Esophagus squamous epithelium (tissue), 5 donors: ENCODE results near the gene TOX2. TPM values are rescaled to one million over a fixed set of nuclear protein-coding genes. Genes with fewer than 3 reads are reported as not detected.

Experiments used
- DNase-seq: peaks from one replicate; lab custom pipeline; 2025; lab: John Stamatoyannopoulos, UW
- H3K27ac ChIP-seq, 4 donors: fragments of 200-600 bp; sonication (generic); one replicate each; pipeline ENCODE4 v1.5.1; 2016 to 2019; ENCODE audit warnings: mild to moderate bottlenecking in 1 of 4
- H3K27me3 ChIP-seq, 4 donors: fragments of 200-600 bp; sonication (generic); 1 replicate in 3 of 4; 2 replicates in 1 of 4; pipeline versions ENCODE4 v1.5.1 to v1.6.0; 2017 to 2021; ENCODE audit warnings: antibody characterized with exemption in 1 of 4
- H3K36me3 ChIP-seq, 3 donors: fragments of 200-600 bp; sonication (generic); one replicate each; pipeline ENCODE4 v1.5.1; 2016 to 2019
- H3K4me1 ChIP-seq, 3 donors: fragments of 200-600 bp; sonication (generic); one replicate each; pipeline ENCODE4 v1.5.1; 2017 to 2019
- H3K4me3 ChIP-seq, 4 donors: fragments of 200-600 bp; sonication (generic); 1 replicate in 3 of 4; 2 replicates in 1 of 4; pipeline ENCODE4 v1.5.1; 2016 to 2019; ENCODE audit warnings: mild to moderate bottlenecking in 2 of 4, moderate library complexity in 1 of 4
- H3K9me3 ChIP-seq, 3 donors: fragments of 200-600 bp; sonication (generic); one replicate each; pipeline ENCODE4 v1.5.1; 2016 to 2019
- CTCF ChIP-seq, 6 experiments: fragments of 450-650 bp in 4 of 6; fragments of 200-600 bp in 2 of 6; sonication (generic) in 2 of 6; IDR thresholded peaks; one replicate each; pipeline ENCODE4 v1.5.1; 2016 to 2019; ENCODE audit warnings: antibody characterized with exemption in 6 of 6, mild to moderate bottlenecking in 4 of 6, moderate library complexity in 4 of 6
- POLR2A ChIP-seq, 4 donors: fragments of 450-650 bp; IDR thresholded peaks; one replicate each; pipeline ENCODE4 v1.6.1; 2017; ENCODE audit warnings: antibody characterized with exemption in 4 of 4, mild to moderate bottlenecking in 4 of 4, moderate library complexity in 3 of 4
- WGBS, 2 donors: methylation state at CpG; one replicate each; pipeline ENCODE4 v1.1.5; 2018; 5-methylcytosine and 5-hydroxymethylcytosine counted together
- intact Hi-C: fragments of 100-400 bp; cut with DNase I; formaldehyde crosslinking; loops from one replicate; pipeline ENCODE4 v1.15.0; 2022
- total RNA-seq, 4 donors: library from RNA; depleted of rRNA; stranded (reverse); fragments of >200 nt; gene quantifications; one replicate each; pipeline ENCODE4 v1.1.0, GENCODE V29; 2016
- donor health status: DM: yes; HTN: yes; CAD: no.

Gene TOX2
- total RNA-seq, 4 donors from 2014 or later = 0.99 to 22.9 (median 3.1) TPM

GRCh38 chr20:44024820-44025580 is 110.3 kb downstream of the TOX2 start:
- Histone ChIP-seq H3K36me3 (no peaks in the 10 kb centered on the region), H3K4me1 (peaks cover 0 to 12% (median 2%) of the 10 kb centered on the region in 3 donors), H3K27ac (no peak overlapping the region), H3K4me3 (no peak overlapping the region), H3K27me3 (peaks cover 0 to 8% (median 0%) of the 10 kb centered on the region in 4 donors), H3K9me3 (no peaks in the 10 kb centered on the region)
- DNase-seq = no peak
- TF ChIP-seq POLR2A (IDR thresholded peaks at IDR 0.05) = no peak
- TF ChIP-seq CTCF (IDR thresholded peaks at IDR 0.05) = no peak
- WGBS, 2 donors = 75 to 76% methylated on average over 4 of the region's 7 CpGs
- intact Hi-C loops = no loop called here

- TF ChIP-seq POLR2A (IDR thresholded peaks at IDR 0.05) (no peak), CTCF (IDR thresholded peaks at IDR 0.05) (no peak)
- H3K9me3 ChIP-seq = no peaks in the 10 kb centered on the region
- no peak overlapping the region for H3K27ac ChIP-seq
- H3K4me1 ChIP-seq = peaks cover 0 to 5% (median 0%) of the 10 kb centered on the region in 3 donors
- 90 to 93% methylated on average over 2 to 5 of the region's 6 CpGs for WGBS, 2 donors
- H3K4me3 ChIP-seq = no peak overlapping the region
- no peaks in the 10 kb centered on the region for H3K36me3 ChIP-seq
- peaks cover 0 to 8% (median 0%) of the 10 kb centered on the region in 4 donors for H3K27me3 ChIP-seq
- DNase-seq = no peak
- intact Hi-C loops = no loop called here
These were observed 111.1 kb downstream of the TOX2 start for GRCh38 chr20:44025756-44026155.

GRCh38 chr20:44026647-44027342 is 112.1 kb downstream of the TOX2 start:
- Histone ChIP-seq H3K36me3 (no peaks in the 10 kb centered on the region), H3K4me3 (no peak overlapping the region), H3K27me3 (peaks cover 0 to 8% (median 0%) of the 10 kb centered on the region in 4 donors), H3K27ac (no peak overlapping the region), H3K9me3 (no peaks in the 10 kb centered on the region), H3K4me1 (peaks cover 0 to 5% (median 0%) of the 10 kb centered on the region in 3 donors)
- no peak for DNase-seq
- intact Hi-C loops = no loop called here
- no peak for TF ChIP-seq CTCF (IDR thresholded peaks at IDR 0.05)
- no peak for TF ChIP-seq POLR2A (IDR thresholded peaks at IDR 0.05)
- 68 to 76% methylated on average over 7 to 9 of the region's 9 CpGs for WGBS, 2 donors

- TF ChIP-seq CTCF (IDR thresholded peaks at IDR 0.05) (no peak), POLR2A (IDR thresholded peaks at IDR 0.05) (no peak)
- DNase-seq = no peak
- Histone ChIP-seq H3K27me3 (peaks cover 0 to 8% (median 0%) of the 10 kb centered on the region in 4 donors), H3K27ac (no peak overlapping the region), H3K36me3 (no peaks in the 10 kb centered on the region), H3K9me3 (no peaks in the 10 kb centered on the region), H3K4me3 (no peak overlapping the region), H3K4me1 (peaks cover 0 to 5% (median 0%) of the 10 kb centered on the region in 3 donors)
- intact Hi-C loops = no loop called here
- WGBS, 2 donors = 71 to 86% methylated on average over 8 to 11 of the region's 11 CpGs
These were observed 112.8 kb downstream of the TOX2 start for GRCh38 chr20:44027343-44028002.
